BJ (cell line): ENCODE data around the gene CALM3. TPM values are rescaled to one million over a fixed set of nuclear protein-coding genes. Genes with fewer than 3 reads are reported as not detected.

Experiments used
- CTCF ChIA-PET: fragments of 350-600 bp; formaldehyde crosslinking; extraction: SDS; loops from one replicate; lab custom pipeline; 2021; ENCODE audit warnings: antibody characterized with exemption, inconsistent platforms; lab: Yijun Ruan, JAX
- POLR2A ChIA-PET: fragments of 300-600 bp; sonication (Branson Sonifier 250); formaldehyde crosslinking; extraction: SDS; loops from one replicate; lab custom pipeline; 2021; ENCODE audit warnings: antibody characterized with exemption; lab: Charles Lee
- DNase-seq: peaks from one replicate; pipeline ENCODE4 v3.0.0-alpha.2; 2011; ENCODE audit warnings: low read depth
- H3K27me3 ChIP-seq: 2 replicates; pipeline ENCODE4 v1.6.0; 2011; ENCODE audit warnings: low read length; ENCODE audit not compliant: control insufficient read depth, insufficient read depth
- H3K36me3 ChIP-seq: 2 replicates; pipeline ENCODE4 v1.5.1; 2011; ENCODE audit warnings: low read length; ENCODE audit not compliant: control insufficient read depth, insufficient read depth
- H3K4me3 ChIP-seq: 2 replicates; pipeline ENCODE4 v1.5.1; 2011; ENCODE audit warnings: low read depth, mild to moderate bottlenecking, control low read depth, low read length
- polyA plus RNA-seq: library from polyadenylated mRNA; depleted of rRNA; stranded (reverse); fragments of >200 nt; gene quantifications from 2 replicates; pipeline ENCODE4 v1.2.3, GENCODE V29; 2011
- TF ChIP-seq, protein P1 (sequence below): IDR thresholded peaks from 2 replicates; pipeline ENCODE4 v1.5.1; 2011; ENCODE audit warnings: low read depth, mild to moderate bottlenecking, control low read depth, inconsistent platforms, low read length, moderate library complexity; ENCODE audit not compliant: insufficient read depth

The CALM3 gene
- polyA plus RNA-seq, 1 experiment = 516 TPM

DNA sequence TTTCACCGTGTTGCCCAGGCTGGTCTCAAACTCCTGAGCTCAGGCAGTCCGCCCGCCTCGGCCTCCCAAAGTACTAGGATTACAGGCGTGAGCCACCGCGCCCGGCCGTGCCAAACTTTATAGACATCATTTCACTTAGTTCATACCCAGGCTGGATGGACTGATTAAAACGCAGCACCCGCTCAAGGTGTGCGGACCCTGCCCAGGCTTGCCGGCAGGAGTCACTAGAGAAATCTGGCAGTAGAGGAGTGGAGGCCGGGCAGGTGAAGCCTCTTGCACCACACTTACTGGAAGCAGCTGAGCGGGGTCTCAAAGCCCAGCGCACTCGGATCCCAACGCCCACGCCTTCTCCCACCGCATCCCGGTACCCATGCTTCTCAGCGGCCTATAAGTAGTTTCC is 12.4 kb downstream of the CALM3 start:
- ChIA-PET CTCF (interaction anchor here (0.6 to 22.7 kb wide), 12 partner anchors 8 to 128 kb away, joined by 3 to 347 read pairs (median 4); partner anchors contain the start of genes CALM3, DACT3 and PTGIR), POLR2A (interaction anchor here (1.3 kb wide), 1 partner anchor 48 kb away, joined by 8 read pairs; no protein-coding TSS in a partner anchor)
- TF ChIP-seq, protein P1, sequence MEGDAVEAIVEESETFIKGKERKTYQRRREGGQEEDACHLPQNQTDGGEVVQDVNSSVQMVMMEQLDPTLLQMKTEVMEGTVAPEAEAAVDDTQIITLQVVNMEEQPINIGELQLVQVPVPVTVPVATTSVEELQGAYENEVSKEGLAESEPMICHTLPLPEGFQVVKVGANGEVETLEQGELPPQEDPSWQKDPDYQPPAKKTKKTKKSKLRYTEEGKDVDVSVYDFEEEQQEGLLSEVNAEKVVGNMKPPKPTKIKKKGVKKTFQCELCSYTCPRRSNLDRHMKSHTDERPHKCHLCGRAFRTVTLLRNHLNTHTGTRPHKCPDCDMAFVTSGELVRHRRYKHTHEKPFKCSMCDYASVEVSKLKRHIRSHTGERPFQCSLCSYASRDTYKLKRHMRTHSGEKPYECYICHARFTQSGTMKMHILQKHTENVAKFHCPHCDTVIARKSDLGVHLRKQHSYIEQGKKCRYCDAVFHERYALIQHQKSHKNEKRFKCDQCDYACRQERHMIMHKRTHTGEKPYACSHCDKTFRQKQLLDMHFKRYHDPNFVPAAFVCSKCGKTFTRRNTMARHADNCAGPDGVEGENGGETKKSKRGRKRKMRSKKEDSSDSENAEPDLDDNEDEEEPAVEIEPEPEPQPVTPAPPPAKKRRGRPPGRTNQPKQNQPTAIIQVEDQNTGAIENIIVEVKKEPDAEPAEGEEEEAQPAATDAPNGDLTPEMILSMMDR = no peak
- Histone ChIP-seq H3K4me3 (no peak overlapping the region), H3K36me3 (peaks cover 20% of the 10 kb centered on the region), H3K27me3 (no peaks in the 10 kb centered on the region)
- DNase-seq = no peak

DNA sequence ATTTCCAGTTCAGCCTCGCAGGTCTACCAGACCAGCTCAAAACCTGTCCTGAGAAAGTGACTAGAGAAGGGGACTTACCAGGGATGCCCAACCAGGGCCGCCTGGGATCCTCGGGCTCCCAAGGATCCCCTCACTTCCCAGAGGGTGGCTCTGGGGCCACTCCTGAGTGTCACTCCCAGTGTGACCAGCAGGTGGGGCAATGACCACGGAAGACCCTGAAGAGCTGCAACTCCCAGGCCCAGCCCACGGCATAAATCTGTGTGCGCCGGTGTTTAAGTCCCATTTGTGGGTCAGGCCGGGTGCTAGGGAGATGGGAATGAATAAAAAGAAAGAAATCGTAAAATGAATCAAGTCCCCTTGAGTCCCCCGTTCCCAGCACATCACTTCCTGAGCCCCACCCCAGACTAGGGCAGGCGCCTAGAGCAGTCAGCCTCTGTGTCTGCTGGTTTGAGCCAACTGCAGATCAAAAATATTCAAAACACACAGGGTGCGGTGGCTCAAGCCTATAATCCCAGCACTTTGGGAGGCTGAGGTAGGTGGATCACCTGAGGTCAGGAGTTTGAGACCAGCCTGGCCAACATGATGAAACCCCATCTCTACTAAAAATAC is 13.1 kb downstream of the CALM3 start:
- H3K36me3 ChIP-seq = peaks cover 13% of the 10 kb centered on the region
- ChIA-PET POLR2A (interaction anchor here (1.3 kb wide), 1 partner anchor 48 kb away, joined by 8 read pairs; no protein-coding TSS in a partner anchor), CTCF (interaction anchor here (0.7 to 22.7 kb wide), 15 partner anchors 9 to 128 kb away, joined by 3 to 347 read pairs (median 5); partner anchors contain the start of genes CALM3, DACT3 and PTGIR)
- H3K27me3 ChIP-seq = no peaks in the 10 kb centered on the region
- TF ChIP-seq, protein P1 = peak; percentile 92
- no peak for DNase-seq
- H3K4me3 ChIP-seq = no peak overlapping the region

DNA sequence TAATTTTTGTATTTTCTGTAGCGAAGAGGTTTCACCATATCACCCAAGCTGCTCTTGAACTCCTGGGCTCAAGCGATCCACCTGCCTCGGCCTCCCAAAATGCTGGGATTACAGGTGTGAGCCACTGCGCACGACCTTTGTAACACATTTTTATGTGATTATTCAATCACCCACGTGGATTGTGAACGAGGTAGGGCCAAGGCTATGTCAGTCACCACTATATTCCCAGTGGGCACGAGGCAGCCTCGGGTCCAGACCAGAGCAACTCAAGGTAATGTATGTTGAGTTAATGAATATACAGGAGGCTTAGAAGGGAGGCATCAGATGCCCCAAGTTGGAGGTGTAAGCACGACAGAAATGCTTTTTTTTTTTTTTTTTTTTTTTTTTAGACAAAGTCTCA is 14.8 kb downstream of the CALM3 start:
- no peak for DNase-seq
- TF ChIP-seq, protein P1 = no peak
- ChIA-PET POLR2A (no interaction called here), CTCF (interaction anchor here (2.1 to 22.7 kb wide), 7 partner anchors 9 to 86 kb away, joined by 5 to 347 read pairs (median 15); partner anchors contain the start of genes CALM3, DACT3 and PTGIR)
- H3K27me3 ChIP-seq = no peaks in the 10 kb centered on the region
- H3K4me3 ChIP-seq = no peak overlapping the region
- H3K36me3 ChIP-seq = peaks cover 2% of the 10 kb centered on the region; the same call in 1 of the 2 replicates

DNA sequence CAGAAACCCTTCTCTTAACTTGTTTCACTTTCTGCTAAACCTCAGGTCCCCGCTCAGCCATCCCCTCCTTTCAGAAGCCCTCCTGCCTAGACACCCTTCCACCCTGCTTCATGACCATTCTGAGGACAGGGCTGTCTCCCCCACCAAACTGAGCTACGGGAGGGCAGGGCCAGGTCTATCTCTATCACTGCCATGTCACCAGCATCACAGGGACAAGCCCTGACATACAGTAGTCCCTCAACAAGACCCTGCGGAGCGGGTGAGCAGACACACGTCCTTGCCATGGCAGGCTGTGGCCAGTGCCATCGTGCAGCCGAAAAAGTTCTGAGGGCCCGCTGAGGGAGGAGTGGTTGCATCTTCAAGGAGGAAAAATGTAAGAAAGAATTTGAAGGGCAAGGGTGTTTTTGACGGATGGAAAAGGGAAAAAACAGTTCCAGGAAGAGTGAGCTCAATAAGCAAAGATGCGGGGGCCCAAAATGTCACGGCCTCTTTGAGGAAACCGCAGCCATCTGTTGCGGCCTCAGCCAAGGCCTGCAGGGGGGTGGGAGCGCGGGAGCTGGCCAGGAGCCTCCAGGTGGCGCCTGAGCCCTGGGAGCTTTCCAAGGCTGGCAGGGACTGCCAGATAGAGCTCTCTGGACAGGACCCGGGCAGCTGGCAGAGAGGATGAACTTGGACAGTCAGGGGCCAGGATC is 15.6 kb downstream of the CALM3 start:
- ChIA-PET CTCF (interaction anchor here (1.1 to 22.7 kb wide), 7 partner anchors 10 to 87 kb away, joined by 3 to 347 read pairs (median 5); partner anchors contain the start of genes CALM3 and DACT3), POLR2A (interaction anchor here (0.6 to 1.5 kb wide), 2 partner anchors 15 to 45 kb away, joined by 3 to 11 read pairs; partner anchors contain the start of gene DACT3)
- Histone ChIP-seq H3K36me3 (no peaks in the 10 kb centered on the region; the same call in 1 of the 2 replicates), H3K27me3 (no peaks in the 10 kb centered on the region), H3K4me3 (no peak overlapping the region)
- TF ChIP-seq, protein P1 = peak; percentile 55
- no peak for DNase-seq

DNA sequence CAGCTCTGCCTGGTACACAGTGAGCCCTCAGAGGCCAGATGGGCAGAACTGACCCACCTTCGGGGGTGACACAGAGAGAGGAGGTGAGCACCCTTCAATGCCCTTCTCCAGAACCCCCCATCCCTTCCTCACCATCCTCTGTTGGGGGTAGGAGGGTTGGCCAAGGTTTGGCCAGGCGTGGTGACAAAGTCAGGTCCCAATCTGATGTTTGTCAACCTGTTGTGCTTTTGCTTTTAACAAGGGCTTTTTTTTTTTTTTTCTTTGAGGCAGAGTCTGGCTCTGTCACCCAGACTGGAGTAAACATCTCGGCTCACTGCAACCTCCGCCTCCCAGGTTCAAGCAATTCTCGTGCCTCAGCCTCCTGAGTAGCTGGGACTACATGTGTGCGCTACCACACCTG is 16.5 kb downstream of the CALM3 start:
- TF ChIP-seq, protein P1 = no peak
- ChIA-PET CTCF (interaction anchor here (0.9 to 22.7 kb wide), 9 partner anchors 9 to 111 kb away, joined by 3 to 347 read pairs (median 5); partner anchors contain the start of genes CALM3 and DACT3), POLR2A (interaction anchor here (1.5 kb wide), 1 partner anchor 44 kb away, joined by 11 read pairs; the partner anchor contains the start of gene DACT3)
- no peak for DNase-seq
- Histone ChIP-seq H3K36me3 (no peaks in the 10 kb centered on the region), H3K4me3 (no peak overlapping the region), H3K27me3 (no peaks in the 10 kb centered on the region)
